Sigmoid colon (tissue), 4 donors: ENCODE measurements around the gene WDR74.

Source experiments
- CTCF ChIP-seq, 4 experiments: fragments of 450-650 bp in 3 of 4; fragments of 200-600 bp in 1 of 4; IDR thresholded peaks; one replicate each; pipeline ENCODE4 v1.5.1; 2016 to 2019; ENCODE audit warnings: antibody characterized with exemption in 4 of 4, mild to moderate bottlenecking in 3 of 4, moderate library complexity in 2 of 4
- EP300 ChIP-seq, 4 donors: sonication (generic); formaldehyde crosslinking; IDR thresholded peaks; one replicate each; pipeline ENCODE4 v1.6.1; 2017; ENCODE audit warnings: antibody characterized with exemption in 4 of 4
- POLR2A ChIP-seq, 2 donors: fragments of 450-650 bp; IDR thresholded peaks; one replicate each; pipeline ENCODE4 v1.6.1; 2016; ENCODE audit warnings: antibody characterized with exemption in 2 of 2, mild to moderate bottlenecking in 2 of 2, moderate library complexity in 2 of 2

GRCh38 chr11:62817129-62817528 lies 22.3 kb downstream of the WDR74 start:
- TF ChIP-seq CTCF (IDR thresholded peaks at IDR 0.05) (no peak), EP300 (IDR thresholded peaks at IDR 0.05) (no peak), POLR2A (IDR thresholded peaks at IDR 0.05) (no peak)
